Transverse colon (tissue), 4 donors: ENCODE measurements around the gene OBP2B. TPM values are rescaled to one million over a fixed set of nuclear protein-coding genes. Genes with fewer than 3 reads are reported as not detected.

ENCODE experiments used
- DNase-seq: peaks from one replicate; pipeline ENCODE4 v3.0.0-alpha.2; 2019
- H3K27ac ChIP-seq, 4 donors: fragments of 200-600 bp; sonication (generic); 2 replicates each; pipeline ENCODE4 v1.5.1; 2016 to 2018; ENCODE audit warnings: inconsistent platforms in 4 of 4
- H3K27me3 ChIP-seq: fragments of 200-600 bp; sonication (generic); 2 replicates; pipeline ENCODE4 v1.5.1; 2017; ENCODE audit warnings: inconsistent platforms
- H3K36me3 ChIP-seq, 4 donors: fragments of 200-600 bp; sonication (generic); 2 replicates each; pipeline ENCODE4 v1.5.1; 2017 to 2019; ENCODE audit warnings: inconsistent platforms in 4 of 4
- H3K4me1 ChIP-seq, 4 donors: fragments of 200-600 bp; sonication (generic); 2 replicates each; pipeline ENCODE4 v1.5.1; 2017 to 2020; ENCODE audit warnings: inconsistent platforms in 4 of 4
- H3K4me3 ChIP-seq, 4 donors: fragments of 200-600 bp; sonication (generic); 1 replicate in 1 of 4; 2 replicates in 3 of 4; pipeline versions ENCODE4 v1.5.1 to v1.6.1; 2017 to 2019; ENCODE audit warnings: inconsistent platforms in 4 of 4
- H3K9me3 ChIP-seq, 2 donors: fragments of 200-600 bp; sonication (generic); 2 replicates each; pipeline ENCODE4 v1.5.1; 2017 to 2019; ENCODE audit warnings: inconsistent platforms in 2 of 2
- EP300 ChIP-seq: sonication (generic); formaldehyde crosslinking; IDR thresholded peaks from one replicate; pipeline ENCODE4 v1.6.1; 2017; ENCODE audit warnings: antibody characterized with exemption, low read depth
- POLR2A ChIP-seq: fragments of 450-650 bp; IDR thresholded peaks from one replicate; pipeline ENCODE4 v1.6.1; 2016; ENCODE audit warnings: antibody characterized with exemption, mild to moderate bottlenecking, moderate library complexity
- POLR2AphosphoS5 ChIP-seq, 3 donors: sonication (generic); formaldehyde crosslinking; IDR thresholded peaks; one replicate each; pipeline ENCODE4 v1.6.1; 2016; ENCODE audit warnings: antibody characterized with exemption in 3 of 3
- WGBS, 2 donors: methylation state at CpG; one replicate each; pipeline ENCODE4 v1.1.5; 2018; ENCODE audit warnings: low coverage in 1 of 2; 5-methylcytosine and 5-hydroxymethylcytosine counted together
- in situ Hi-C, 4 donors: fragments of 200-750 bp; cut with MboI; loops; one replicate each; pipeline versions ENCODE4 v1.15.0 to v1.15.1; 2017; ENCODE audit warnings: low sequenced_read_pairs in 3 of 4, low pct_ligation_motif_present in 1 of 4, low pct_unique_long_range_greater_than_20kb in 1 of 4
- intact Hi-C: fragments of 100-400 bp; cut with DNase I; formaldehyde crosslinking; loops from one replicate; pipeline ENCODE4 v1.15.1; 2023; ENCODE audit warnings: low total_unique reads
- total RNA-seq, 4 donors: library from RNA; depleted of rRNA; stranded (reverse); fragments of >200 nt; gene quantifications; one replicate each; pipeline ENCODE4 v1.1.0, GENCODE V29; 2016
- TF ChIP-seq, protein P1 (sequence below), 5 experiments: fragments of 200-600 bp in 3 of 5; fragments of 450-650 bp in 2 of 5; sonication (generic) in 3 of 5; IDR thresholded peaks; 1 replicate in 2 of 5; 2 replicates in 3 of 5; pipeline ENCODE4 v1.5.1; 2016 to 2017; ENCODE audit warnings: antibody characterized with exemption in 5 of 5, inconsistent platforms in 3 of 5, mild to moderate bottlenecking in 2 of 5, moderate library complexity in 1 of 5

Gene OBP2B
- total RNA-seq, 4 donors from 2014 or later, result not detected

DNA sequence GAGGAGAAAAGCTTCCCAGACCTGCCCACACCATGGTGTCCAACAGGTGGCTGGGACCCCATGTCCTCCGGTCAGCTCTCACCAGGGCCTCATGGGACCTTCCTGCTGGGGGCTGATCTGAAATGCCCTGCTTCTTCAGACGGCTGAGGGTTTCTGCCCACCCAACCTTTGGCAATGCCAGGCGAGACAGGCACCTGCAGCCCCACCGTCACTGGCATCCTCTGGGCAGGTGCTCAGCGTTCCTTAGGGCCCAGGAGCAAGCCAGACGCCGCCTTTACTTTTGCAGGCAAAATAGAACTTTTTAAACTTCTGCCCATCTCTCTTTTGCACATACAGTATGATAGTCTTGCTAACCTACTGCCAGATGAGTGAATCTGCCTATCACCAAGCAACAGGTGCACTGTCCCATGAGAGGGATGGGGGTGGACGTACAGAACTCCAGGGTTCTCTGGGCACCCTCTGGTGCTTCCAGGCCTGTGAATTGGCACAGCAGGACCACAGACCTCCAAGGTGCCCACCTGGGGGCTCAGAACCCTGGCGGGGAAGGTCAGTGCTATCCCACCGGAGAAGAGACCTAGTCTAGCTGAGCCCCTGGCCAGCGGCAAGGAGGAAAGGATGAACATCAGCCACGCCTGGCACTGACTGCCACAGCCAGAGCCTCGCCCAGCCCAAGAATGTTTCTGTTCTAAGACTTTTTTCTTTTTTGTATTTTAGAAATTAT is 7.5 kb downstream of the OBP2B start:
- TF ChIP-seq EP300, result no peak
- no peak for TF ChIP-seq POLR2A
- no peak for TF ChIP-seq POLR2AphosphoS5 (IDR thresholded peaks at IDR 0.05)
- TF ChIP-seq, protein P1, sequence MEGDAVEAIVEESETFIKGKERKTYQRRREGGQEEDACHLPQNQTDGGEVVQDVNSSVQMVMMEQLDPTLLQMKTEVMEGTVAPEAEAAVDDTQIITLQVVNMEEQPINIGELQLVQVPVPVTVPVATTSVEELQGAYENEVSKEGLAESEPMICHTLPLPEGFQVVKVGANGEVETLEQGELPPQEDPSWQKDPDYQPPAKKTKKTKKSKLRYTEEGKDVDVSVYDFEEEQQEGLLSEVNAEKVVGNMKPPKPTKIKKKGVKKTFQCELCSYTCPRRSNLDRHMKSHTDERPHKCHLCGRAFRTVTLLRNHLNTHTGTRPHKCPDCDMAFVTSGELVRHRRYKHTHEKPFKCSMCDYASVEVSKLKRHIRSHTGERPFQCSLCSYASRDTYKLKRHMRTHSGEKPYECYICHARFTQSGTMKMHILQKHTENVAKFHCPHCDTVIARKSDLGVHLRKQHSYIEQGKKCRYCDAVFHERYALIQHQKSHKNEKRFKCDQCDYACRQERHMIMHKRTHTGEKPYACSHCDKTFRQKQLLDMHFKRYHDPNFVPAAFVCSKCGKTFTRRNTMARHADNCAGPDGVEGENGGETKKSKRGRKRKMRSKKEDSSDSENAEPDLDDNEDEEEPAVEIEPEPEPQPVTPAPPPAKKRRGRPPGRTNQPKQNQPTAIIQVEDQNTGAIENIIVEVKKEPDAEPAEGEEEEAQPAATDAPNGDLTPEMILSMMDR (IDR thresholded peaks at IDR 0.05), result no peak
- Histone ChIP-seq H3K36me3 (no peaks in the 10 kb centered on the region), H3K27me3 (no peaks in the 10 kb centered on the region), H3K4me1 (no peaks in the 10 kb centered on the region), H3K4me3 (no peak overlapping the region), H3K9me3 (no peaks in the 10 kb centered on the region), H3K27ac (no peak overlapping the region)
- WGBS, 2 donors, result 76% methylated on average over 13 of the region's 13 CpGs; no CpG with 5 or more reads in 1 of the 2 donors
- no peak for DNase-seq
- intact Hi-C loops (no loop called here), in situ Hi-C loops (no loop called here)

DNA sequence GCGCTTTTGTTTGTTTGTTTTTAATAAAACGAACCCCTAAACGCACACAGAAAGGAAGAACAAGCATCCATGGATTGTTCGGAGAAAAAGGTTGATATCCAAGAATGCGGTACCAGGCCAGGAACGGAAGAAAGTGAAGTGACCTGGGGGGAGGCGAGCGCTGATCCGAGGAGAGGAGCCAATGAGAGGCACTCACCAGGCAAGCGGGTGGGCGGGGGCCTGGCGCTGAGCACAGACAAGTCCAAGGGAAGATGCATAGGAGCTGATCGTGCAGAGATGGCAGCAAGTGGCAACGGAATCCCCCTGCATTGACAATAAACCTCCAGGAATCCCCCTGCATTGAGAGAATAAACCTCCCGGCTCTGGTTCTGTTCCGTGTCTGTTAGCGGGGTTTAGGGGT is 8.4 kb downstream of the OBP2B start:
- Histone ChIP-seq H3K9me3 (no peaks in the 10 kb centered on the region), H3K27ac (no peak overlapping the region), H3K4me1 (no peaks in the 10 kb centered on the region), H3K27me3 (no peaks in the 10 kb centered on the region), H3K4me3 (no peak overlapping the region), H3K36me3 (no peaks in the 10 kb centered on the region)
- intact Hi-C loops, result no loop called here
- TF ChIP-seq, protein P1 (IDR thresholded peaks at IDR 0.05), result no peak
- no peak for TF ChIP-seq POLR2AphosphoS5 (IDR thresholded peaks at IDR 0.05)
- TF ChIP-seq POLR2A, result no peak
- TF ChIP-seq EP300, result no peak
- 89 to 90% methylated on average over 13 to 17 of the region's 17 CpGs for WGBS, 2 donors
- in situ Hi-C loops, result no loop called here
- DNase-seq, result no peak

DNA sequence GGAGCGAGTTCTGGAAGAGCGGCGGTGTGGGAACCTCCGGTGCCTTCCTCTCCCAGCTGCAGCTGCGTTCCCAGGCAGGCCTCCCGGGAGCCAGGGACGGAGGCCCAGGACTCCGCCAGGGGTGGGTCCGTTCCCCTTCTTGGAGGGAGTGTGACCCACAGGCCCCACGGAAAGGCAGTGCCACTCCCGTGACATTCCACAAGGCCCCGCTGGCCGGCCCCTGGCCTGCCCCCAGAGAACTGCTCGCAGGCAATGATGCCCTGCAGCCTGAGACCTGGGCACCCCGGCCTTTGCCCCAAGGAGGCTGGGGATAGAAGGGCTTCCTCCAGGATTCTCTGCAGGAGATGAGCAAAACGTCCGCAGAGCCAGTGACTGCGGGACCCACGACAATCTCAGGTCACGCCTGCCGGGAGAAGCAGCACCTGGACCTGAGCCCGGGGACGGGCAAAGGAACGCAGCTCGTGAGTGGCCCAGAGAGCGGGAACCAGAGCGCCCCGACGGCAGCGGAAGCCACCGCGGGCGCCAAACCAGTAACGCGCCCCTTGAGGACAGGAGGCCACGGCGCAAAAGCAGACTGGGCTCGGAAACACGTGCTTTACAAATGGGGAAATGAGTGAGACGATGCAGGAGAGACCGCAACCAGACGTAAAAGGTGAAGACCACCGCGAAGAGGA is 9.3 kb downstream of the OBP2B start:
- in situ Hi-C loops (loop anchor here in 1 of 4 donors (25.0 kb wide), 1 partner anchor 288 kb away; the partner anchor contains the start of gene SLC2A6), intact Hi-C loops (no loop called here)
- H3K27ac ChIP-seq, result peak overlapping the region; percentile 2 to 63 (median 20)

DNA sequence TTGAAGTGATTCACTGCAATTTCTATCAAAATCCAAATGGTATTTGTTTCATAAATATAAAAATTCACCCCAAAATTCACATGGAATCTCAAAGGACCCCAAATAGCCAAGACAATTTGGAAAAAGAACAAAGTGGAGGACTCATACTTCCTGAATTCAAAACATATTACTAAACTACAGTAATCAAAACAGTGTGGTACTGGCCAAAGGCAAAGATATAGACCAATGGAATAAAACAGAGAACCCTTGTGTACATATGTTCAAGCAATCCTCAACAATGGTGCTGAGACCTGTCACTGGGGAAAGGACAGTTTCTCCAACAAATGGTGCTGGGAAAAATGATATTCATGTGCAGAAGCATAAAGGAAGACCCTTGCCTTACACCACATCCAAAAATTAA is 14.0 kb downstream of the OBP2B start:
- Histone ChIP-seq H3K4me3 (no peak overlapping the region), H3K9me3 (no peaks in the 10 kb centered on the region), H3K27ac (no peak overlapping the region), H3K36me3 (no peaks in the 10 kb centered on the region), H3K27me3 (peaks cover 24% of the 10 kb centered on the region), H3K4me1 (no peaks in the 10 kb centered on the region)
- no peak for DNase-seq
- TF ChIP-seq EP300 (no peak), POLR2A (no peak), POLR2AphosphoS5 (IDR thresholded peaks at IDR 0.05) (no peak)
- TF ChIP-seq, protein P1 (IDR thresholded peaks at IDR 0.05), result no peak
- intact Hi-C loops, result no loop called here
- in situ Hi-C loops, result loop anchor here in 1 of 4 donors (25.0 kb wide), 1 partner anchor 292 kb away; the partner anchor contains the start of gene SLC2A6

More for the DNA sequence above, 9.3 kb downstream of the OBP2B start:
- WGBS, 2 donors, result 58% methylated on average over 43 of the region's 44 CpGs; no CpG with 5 or more reads in 1 of the 2 donors
- peak overlapping the region in 3 of 4 donors; percentile 11 to 40 (median 39) for H3K4me3 ChIP-seq
- H3K27me3 ChIP-seq, result peaks cover 5% of the 10 kb centered on the region
- H3K36me3 ChIP-seq, result no peaks in the 10 kb centered on the region
- no peaks in the 10 kb centered on the region for H3K4me1 ChIP-seq
- DNase-seq, result peak; percentile 31
- no peak for TF ChIP-seq EP300
- TF ChIP-seq, protein P1 (IDR thresholded peaks at IDR 0.05), result peak in 1 of 5 experiments; percentile 11
- H3K9me3 ChIP-seq, result no peaks in the 10 kb centered on the region
